Panc1 (cell line): ENCODE measurements around the gene POLK.

Source experiments
- CTCF ChIP-seq: fragments of 450-650 bp; IDR thresholded peaks from 2 replicates; pipeline ENCODE4 v1.5.1; 2017; ENCODE audit warnings: mild to moderate bottlenecking
- POLR2AphosphoS5 ChIP-seq: IDR thresholded peaks from 2 replicates; pipeline ENCODE4 v1.6.1; 2012; ENCODE audit warnings: mild to moderate bottlenecking, low read depth, low read length, moderate library complexity
- SIN3A ChIP-seq: IDR thresholded peaks from 2 replicates; pipeline ENCODE4 v1.6.1; 2012; ENCODE audit warnings: low read depth, mild to moderate bottlenecking, low read length, moderate library complexity, borderline replicate concordance; ENCODE audit not compliant: insufficient read depth
- TCF7L2 ChIP-seq: IDR thresholded peaks from 2 replicates; pipeline ENCODE4 v1.6.1; 2011; ENCODE audit warnings: mild to moderate bottlenecking, low read depth, low read length, inconsistent platforms
- TF ChIP-seq, protein P1 (sequence below), 2 experiments: IDR thresholded peaks; 2 replicates each; pipeline ENCODE4 v1.6.1; 2011 to 2012; ENCODE audit warnings: low read depth in 2 of 2, control low read depth in 1 of 2, low read length in 1 of 2, mild to moderate bottlenecking in 1 of 2, moderate library complexity in 1 of 2; ENCODE audit not compliant: insufficient read depth in 1 of 2

DNA sequence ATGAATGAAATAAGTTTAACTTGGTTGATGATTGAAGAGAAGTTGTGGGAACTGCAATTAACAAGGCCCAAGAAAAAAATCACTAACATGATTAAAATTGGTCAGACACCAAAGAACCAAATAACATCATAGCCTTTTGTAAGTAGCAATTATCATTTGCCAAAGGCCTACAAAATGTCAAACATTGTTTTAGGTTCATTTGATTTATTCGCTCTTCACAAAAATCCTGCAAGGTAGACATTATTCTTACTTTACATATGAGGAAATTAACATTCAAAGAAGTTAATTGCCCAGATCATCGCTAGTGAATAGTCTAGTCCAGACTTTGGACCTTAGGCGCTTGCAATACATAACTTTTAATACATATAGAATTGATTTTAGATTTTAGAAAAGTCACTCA, 2.6 kb downstream of the POLK start:
- TF ChIP-seq CTCF (no peak), SIN3A (no peak), POLR2AphosphoS5 (no peak), TCF7L2 (no peak)
- TF ChIP-seq, protein P1, sequence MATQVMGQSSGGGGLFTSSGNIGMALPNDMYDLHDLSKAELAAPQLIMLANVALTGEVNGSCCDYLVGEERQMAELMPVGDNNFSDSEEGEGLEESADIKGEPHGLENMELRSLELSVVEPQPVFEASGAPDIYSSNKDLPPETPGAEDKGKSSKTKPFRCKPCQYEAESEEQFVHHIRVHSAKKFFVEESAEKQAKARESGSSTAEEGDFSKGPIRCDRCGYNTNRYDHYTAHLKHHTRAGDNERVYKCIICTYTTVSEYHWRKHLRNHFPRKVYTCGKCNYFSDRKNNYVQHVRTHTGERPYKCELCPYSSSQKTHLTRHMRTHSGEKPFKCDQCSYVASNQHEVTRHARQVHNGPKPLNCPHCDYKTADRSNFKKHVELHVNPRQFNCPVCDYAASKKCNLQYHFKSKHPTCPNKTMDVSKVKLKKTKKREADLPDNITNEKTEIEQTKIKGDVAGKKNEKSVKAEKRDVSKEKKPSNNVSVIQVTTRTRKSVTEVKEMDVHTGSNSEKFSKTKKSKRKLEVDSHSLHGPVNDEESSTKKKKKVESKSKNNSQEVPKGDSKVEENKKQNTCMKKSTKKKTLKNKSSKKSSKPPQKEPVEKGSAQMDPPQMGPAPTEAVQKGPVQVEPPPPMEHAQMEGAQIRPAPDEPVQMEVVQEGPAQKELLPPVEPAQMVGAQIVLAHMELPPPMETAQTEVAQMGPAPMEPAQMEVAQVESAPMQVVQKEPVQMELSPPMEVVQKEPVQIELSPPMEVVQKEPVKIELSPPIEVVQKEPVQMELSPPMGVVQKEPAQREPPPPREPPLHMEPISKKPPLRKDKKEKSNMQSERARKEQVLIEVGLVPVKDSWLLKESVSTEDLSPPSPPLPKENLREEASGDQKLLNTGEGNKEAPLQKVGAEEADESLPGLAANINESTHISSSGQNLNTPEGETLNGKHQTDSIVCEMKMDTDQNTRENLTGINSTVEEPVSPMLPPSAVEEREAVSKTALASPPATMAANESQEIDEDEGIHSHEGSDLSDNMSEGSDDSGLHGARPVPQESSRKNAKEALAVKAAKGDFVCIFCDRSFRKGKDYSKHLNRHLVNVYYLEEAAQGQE (IDR thresholded peaks at IDR 0.05; ENCODE audit: insufficient read depth in 1 of 2, low read depth in 2 of 2, low read length in 1 of 2), result no peak
